Head of caudate nucleus (tissue), 42 donors: ENCODE measurements around the gene SLC35F1.

Experiments used
- DNase-seq, 42 donors: peaks; one replicate each; pipeline versions ENCODE4 v3.0.0 to v3.0.0-alpha.2; 2020 to 2021; ENCODE audit warnings: mixed read lengths in 7 of 42
- intact Hi-C: fragments of 100-400 bp; cut with DNase I; formaldehyde crosslinking; loops from one replicate; pipeline ENCODE4 v1.15.0; 2022

Gene SLC35F1

GRCh38 chr6:118317581-118318563, 410.8 kb downstream of the SLC35F1 start:
- no peak for DNase-seq
- intact Hi-C loops, result no loop called here

GRCh38 chr6:118318648-118319047, 411.6 kb downstream of the SLC35F1 start:
- no peak for DNase-seq
- intact Hi-C loops, result no loop called here

GRCh38 chr6:118319416-118319815, 412.4 kb downstream of the SLC35F1 start:
- intact Hi-C loops, result no loop called here
- DNase-seq, result no peak

GRCh38 chr6:118319894-118320649, 413.0 kb downstream of the SLC35F1 start:
- intact Hi-C loops, result no loop called here
- peak in 23 of 42 donors; percentile 2 to 62 (median 35) for DNase-seq

GRCh38 chr6:118320652-118321051, 413.6 kb downstream of the SLC35F1 start:
- intact Hi-C loops, result no loop called here
- peak in 9 of 42 donors; percentile 4 to 50 (median 22) for DNase-seq

- intact Hi-C loops, result no loop called here
- no peak for DNase-seq
These were observed 417.1 kb downstream of the SLC35F1 start for GRCh38 chr6:118324116-118324515.

- intact Hi-C loops, result no loop called here
- DNase-seq, result no peak
These were observed 418.3 kb downstream of the SLC35F1 start for GRCh38 chr6:118325220-118325860.

GRCh38 chr6:118326712-118327111, 419.6 kb downstream of the SLC35F1 start:
- intact Hi-C loops, result no loop called here
- no peak for DNase-seq

GRCh38 chr6:118327237-118327636, 420.2 kb downstream of the SLC35F1 start:
- no peak for DNase-seq
- intact Hi-C loops, result no loop called here

- intact Hi-C loops, result no loop called here
- DNase-seq, result no peak
These were observed 426.7 kb downstream of the SLC35F1 start for GRCh38 chr6:118333772-118334171.

GRCh38 chr6:118334634-118335033, 427.6 kb downstream of the SLC35F1 start:
- intact Hi-C loops, result no loop called here
- no peak for DNase-seq

- intact Hi-C loops, result no loop called here
- DNase-seq, result no peak
These were observed 428.3 kb downstream of the SLC35F1 start for GRCh38 chr6:118335325-118335816.

- intact Hi-C loops, result no loop called here
- DNase-seq, result no peak
These were observed 437.1 kb downstream of the SLC35F1 start for GRCh38 chr6:118344014-118344670.

GRCh38 chr6:118350881-118351430, 443.9 kb downstream of the SLC35F1 start:
- DNase-seq, result no peak
- intact Hi-C loops, result no loop called here

GRCh38 chr6:118353564-118353963, 446.5 kb downstream of the SLC35F1 start:
- no peak for DNase-seq
- intact Hi-C loops, result no loop called here

- intact Hi-C loops, result no loop called here
- DNase-seq, result no peak
These were observed 447.6 kb downstream of the SLC35F1 start for GRCh38 chr6:118354641-118355040.

GRCh38 chr6:118356054-118356453, 449.0 kb downstream of the SLC35F1 start:
- no peak for DNase-seq
- intact Hi-C loops, result no loop called here

GRCh38 chr6:118356686-118357085, 449.6 kb downstream of the SLC35F1 start:
- DNase-seq, result no peak
- intact Hi-C loops, result no loop called here
